Measurements from ENCODE around the gene LYZL2. TPM values are rescaled to one million over a fixed set of nuclear protein-coding genes. Genes with fewer than 3 reads are reported as not detected.
"Not testable (repeated sequence)": the region's sequence is repeated elsewhere in the genome, so short reads cannot be mapped to it uniquely, and the experiment has no call there.

LYZL2 gene
- total RNA-seq, 1 donor from 2014 or later, result not detected

DNA sequence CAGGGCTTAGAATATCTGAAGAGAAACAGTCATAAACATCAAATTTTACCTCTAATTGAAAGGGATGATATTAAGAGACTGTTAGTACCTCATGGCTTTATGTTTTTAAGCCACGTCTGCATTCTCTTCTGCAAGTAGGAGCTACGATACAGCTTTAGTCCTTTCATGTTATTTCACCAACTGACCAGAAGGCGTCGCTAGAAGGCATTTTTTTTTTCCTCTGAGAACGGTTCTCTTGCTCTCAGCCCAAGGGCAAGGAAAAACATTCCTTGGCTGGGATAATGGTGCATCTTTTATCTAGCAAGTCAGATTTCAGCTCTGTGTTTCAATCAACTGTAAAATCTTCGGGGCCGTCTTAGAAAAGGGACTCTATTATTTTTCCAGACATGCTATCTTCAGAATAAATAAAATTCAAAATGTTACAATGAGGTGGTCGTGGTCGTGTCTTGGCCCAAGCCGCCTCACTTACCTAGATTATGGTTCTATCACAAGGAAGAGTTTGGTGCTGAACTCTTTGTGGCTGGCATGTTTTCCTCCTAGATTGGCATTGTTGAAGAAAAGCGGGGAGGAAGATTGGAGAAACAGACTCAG lies 41.6 kb upstream of the LYZL2 start:
- peaks cover 2% of the 10 kb centered on the region for H3K4me1 Mint-ChIP-seq (ENCODE audit: low read depth)
- TF ChIP-seq, protein P1, sequence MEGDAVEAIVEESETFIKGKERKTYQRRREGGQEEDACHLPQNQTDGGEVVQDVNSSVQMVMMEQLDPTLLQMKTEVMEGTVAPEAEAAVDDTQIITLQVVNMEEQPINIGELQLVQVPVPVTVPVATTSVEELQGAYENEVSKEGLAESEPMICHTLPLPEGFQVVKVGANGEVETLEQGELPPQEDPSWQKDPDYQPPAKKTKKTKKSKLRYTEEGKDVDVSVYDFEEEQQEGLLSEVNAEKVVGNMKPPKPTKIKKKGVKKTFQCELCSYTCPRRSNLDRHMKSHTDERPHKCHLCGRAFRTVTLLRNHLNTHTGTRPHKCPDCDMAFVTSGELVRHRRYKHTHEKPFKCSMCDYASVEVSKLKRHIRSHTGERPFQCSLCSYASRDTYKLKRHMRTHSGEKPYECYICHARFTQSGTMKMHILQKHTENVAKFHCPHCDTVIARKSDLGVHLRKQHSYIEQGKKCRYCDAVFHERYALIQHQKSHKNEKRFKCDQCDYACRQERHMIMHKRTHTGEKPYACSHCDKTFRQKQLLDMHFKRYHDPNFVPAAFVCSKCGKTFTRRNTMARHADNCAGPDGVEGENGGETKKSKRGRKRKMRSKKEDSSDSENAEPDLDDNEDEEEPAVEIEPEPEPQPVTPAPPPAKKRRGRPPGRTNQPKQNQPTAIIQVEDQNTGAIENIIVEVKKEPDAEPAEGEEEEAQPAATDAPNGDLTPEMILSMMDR (IDR thresholded peaks at IDR 0.05; ENCODE audit: unreplicated experiment), result peak; percentile 71
- DNase-seq (ENCODE audit: low spot score, unreplicated experiment), result peak; percentile 16
- no peaks in the 10 kb centered on the region for H3K36me3 Mint-ChIP-seq (ENCODE audit: insufficient read depth)
- H3K27ac Mint-ChIP-seq, result no peak overlapping the region
- peaks cover 14% of the 10 kb centered on the region for H3K27me3 Mint-ChIP-seq
- H3K4me3 Mint-ChIP-seq (ENCODE audit: low read depth), result no peak overlapping the region
- H3K9me3 Mint-ChIP-seq (ENCODE audit: low read depth), result no peaks in the 10 kb centered on the region

GRCh38 chr10:30667982-30668381 lies 38.4 kb upstream of the LYZL2 start:
- not testable (repeated sequence) for DNase-seq (ENCODE audit: low spot score, unreplicated experiment); H3K4me1 Mint-ChIP-seq (ENCODE audit: low read depth); H3K27ac Mint-ChIP-seq; H3K36me3 Mint-ChIP-seq (ENCODE audit: insufficient read depth); H3K4me3 Mint-ChIP-seq (ENCODE audit: low read depth); H3K9me3 Mint-ChIP-seq (ENCODE audit: low read depth)
- H3K27me3 Mint-ChIP-seq, result peaks cover 12% of the 10 kb centered on the region

- not testable (repeated sequence) for H3K4me1 Mint-ChIP-seq (ENCODE audit: low read depth); H3K4me3 Mint-ChIP-seq (ENCODE audit: low read depth); H3K9me3 Mint-ChIP-seq (ENCODE audit: low read depth); DNase-seq (ENCODE audit: low spot score, unreplicated experiment); H3K36me3 Mint-ChIP-seq (ENCODE audit: insufficient read depth); H3K27me3 Mint-ChIP-seq; H3K27ac Mint-ChIP-seq
These were observed 33.9 kb upstream of the LYZL2 start for GRCh38 chr10:30663403-30663802.

GRCh38 chr10:30662814-30663213 lies 33.3 kb upstream of the LYZL2 start:
- no peaks in the 10 kb centered on the region for H3K4me1 Mint-ChIP-seq (ENCODE audit: low read depth)
- H3K9me3 Mint-ChIP-seq (ENCODE audit: low read depth), result no peaks in the 10 kb centered on the region
- H3K36me3 Mint-ChIP-seq (ENCODE audit: insufficient read depth), result no peaks in the 10 kb centered on the region
- H3K27me3 Mint-ChIP-seq, result peaks cover 4% of the 10 kb centered on the region
- TF ChIP-seq, protein P1 (IDR thresholded peaks at IDR 0.05; ENCODE audit: unreplicated experiment), result no peak
- no peak overlapping the region for H3K4me3 Mint-ChIP-seq (ENCODE audit: low read depth)
- DNase-seq (ENCODE audit: low spot score, unreplicated experiment), result no peak
- no peak overlapping the region for H3K27ac Mint-ChIP-seq

DNA sequence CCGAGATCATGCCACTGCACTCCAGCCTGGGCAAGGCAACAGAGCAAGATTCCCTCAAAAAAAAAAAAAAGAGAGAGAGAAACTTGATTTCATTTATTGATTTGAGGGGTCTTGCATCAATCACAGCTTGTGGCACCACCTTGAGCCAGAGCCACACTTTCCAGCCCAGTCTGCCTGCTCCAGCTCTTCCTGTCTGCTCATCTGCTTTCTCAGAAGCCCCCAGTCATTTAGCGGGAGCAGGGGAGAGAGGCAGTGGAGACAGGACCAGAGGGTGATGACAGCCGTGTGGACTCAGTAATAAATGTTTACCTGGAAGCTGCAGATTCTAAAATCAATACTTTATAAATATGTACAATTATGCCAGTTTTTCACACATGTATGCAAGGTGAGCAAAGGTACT lies 30.8 kb upstream of the LYZL2 start:
- not testable (repeated sequence) for H3K36me3 Mint-ChIP-seq (ENCODE audit: insufficient read depth); H3K27me3 Mint-ChIP-seq; DNase-seq (ENCODE audit: low spot score, unreplicated experiment); H3K9me3 Mint-ChIP-seq (ENCODE audit: low read depth); H3K4me1 Mint-ChIP-seq (ENCODE audit: low read depth); H3K4me3 Mint-ChIP-seq (ENCODE audit: low read depth); H3K27ac Mint-ChIP-seq

DNA sequence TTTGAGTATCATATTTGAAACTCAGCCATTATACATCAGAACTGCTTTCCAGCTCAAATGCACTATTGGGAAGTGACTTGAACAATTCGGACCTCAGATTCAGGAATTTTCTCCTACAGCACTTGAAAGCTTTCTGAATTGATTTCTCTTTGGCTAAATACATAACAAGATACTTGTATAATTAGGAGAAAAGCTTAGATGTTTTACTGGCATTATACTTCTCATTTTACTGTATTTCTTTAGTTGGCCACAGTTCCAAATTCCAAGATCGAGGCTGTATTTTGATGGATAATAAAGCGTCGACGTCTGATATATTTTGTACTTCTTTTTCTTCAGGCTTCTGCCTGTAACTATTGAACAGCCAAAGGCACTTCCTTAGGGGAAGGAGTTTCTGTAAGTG lies 26.7 kb upstream of the LYZL2 start:
- TF ChIP-seq, protein P1 (IDR thresholded peaks at IDR 0.05; ENCODE audit: unreplicated experiment), result no peak
- H3K27ac Mint-ChIP-seq, result no peak overlapping the region
- no peak for DNase-seq (ENCODE audit: low spot score, unreplicated experiment)
- H3K27me3 Mint-ChIP-seq, result peaks cover 6% of the 10 kb centered on the region
- no peaks in the 10 kb centered on the region for H3K9me3 Mint-ChIP-seq (ENCODE audit: low read depth)
- H3K36me3 Mint-ChIP-seq (ENCODE audit: insufficient read depth), result no peaks in the 10 kb centered on the region
- H3K4me3 Mint-ChIP-seq (ENCODE audit: low read depth), result no peak overlapping the region
- H3K4me1 Mint-ChIP-seq (ENCODE audit: low read depth), result no peaks in the 10 kb centered on the region

DNA sequence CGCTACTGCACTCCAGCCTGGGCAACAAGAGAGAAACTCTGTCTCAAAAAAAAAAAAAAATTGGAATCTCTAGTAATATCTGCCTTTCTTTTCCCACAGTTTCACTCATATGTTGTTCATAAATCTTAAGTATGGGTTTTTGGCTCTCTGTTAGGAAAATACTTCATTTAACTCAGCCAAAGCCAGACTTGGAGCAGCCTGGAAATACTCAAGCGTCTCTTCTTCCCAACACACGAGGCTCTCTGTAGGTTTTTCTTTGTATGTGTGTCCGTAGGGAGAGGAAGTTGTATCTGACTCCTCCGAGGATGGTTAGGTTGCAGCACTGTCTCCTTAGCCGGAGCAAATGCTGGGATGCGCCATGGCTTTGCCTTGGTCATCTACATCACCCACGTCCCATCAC lies 25.4 kb upstream of the LYZL2 start:
- not testable (repeated sequence) for DNase-seq (ENCODE audit: low spot score, unreplicated experiment); H3K27me3 Mint-ChIP-seq; H3K9me3 Mint-ChIP-seq (ENCODE audit: low read depth); H3K4me1 Mint-ChIP-seq (ENCODE audit: low read depth); H3K27ac Mint-ChIP-seq; H3K4me3 Mint-ChIP-seq (ENCODE audit: low read depth); H3K36me3 Mint-ChIP-seq (ENCODE audit: insufficient read depth)

DNA sequence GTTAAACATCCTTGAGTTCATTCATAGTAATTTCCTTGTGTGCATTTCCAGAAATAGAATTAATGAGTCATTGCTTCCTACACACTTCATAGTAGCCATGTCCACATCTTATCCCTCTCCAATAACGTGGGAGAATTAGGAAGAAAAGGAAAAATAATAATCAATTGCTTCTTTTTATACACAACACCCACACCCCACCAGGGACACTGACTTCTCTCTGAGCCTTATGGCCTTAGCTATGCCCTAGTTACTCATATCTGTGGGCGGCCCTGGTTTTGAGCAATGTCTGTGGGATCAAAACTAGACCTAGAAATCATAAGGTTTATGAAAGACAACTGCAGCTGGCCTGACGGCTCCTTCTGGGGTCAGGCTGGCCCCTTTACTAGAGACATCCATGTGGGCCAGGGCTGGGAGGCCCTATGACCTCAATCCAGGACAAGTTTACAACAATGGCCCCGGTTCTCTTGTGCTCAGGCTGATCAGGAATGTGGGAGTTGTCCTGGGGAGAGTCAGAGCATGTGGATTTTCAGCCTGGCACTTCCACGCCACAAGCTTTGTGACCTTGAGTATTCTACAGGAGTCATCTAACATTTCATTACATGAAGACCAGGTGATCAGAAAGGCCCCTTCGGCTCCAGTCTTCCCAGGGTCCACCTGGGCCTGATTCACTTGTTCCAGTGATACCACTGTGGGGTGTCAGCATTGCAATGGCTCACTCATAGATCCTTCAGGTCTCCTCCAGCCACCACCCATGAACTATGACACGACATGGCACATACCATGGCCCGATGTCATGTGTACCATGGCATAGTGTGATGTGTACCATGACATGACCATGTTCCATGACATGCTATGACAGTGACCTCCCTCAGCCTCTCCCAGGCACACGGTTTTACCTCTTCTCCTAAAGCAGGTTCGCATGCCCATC lies 22.2 kb upstream of the LYZL2 start:
- not testable (repeated sequence) for H3K27ac Mint-ChIP-seq; H3K4me1 Mint-ChIP-seq (ENCODE audit: low read depth); DNase-seq (ENCODE audit: low spot score, unreplicated experiment); H3K4me3 Mint-ChIP-seq (ENCODE audit: low read depth); H3K36me3 Mint-ChIP-seq (ENCODE audit: insufficient read depth); H3K9me3 Mint-ChIP-seq (ENCODE audit: low read depth)
- peaks cover 14% of the 10 kb centered on the region for H3K27me3 Mint-ChIP-seq

Data from progenitor cell of endocrine pancreas (in vitro differentiated cells).